ENCODE data around the gene FBLN7. TPM values are rescaled to one million over a fixed set of nuclear protein-coding genes. Genes with fewer than 3 reads are reported as not detected.

The FBLN7 gene
- total RNA-seq, 4 donors from 2014 or later: 0.44 to 9.5 (median 7.2) TPM

GRCh38 chr2:112173646-112174319, 35.6 kb downstream of the FBLN7 start:
- TF ChIP-seq CTCF (IDR thresholded peaks at IDR 0.05): no peak
- no peak for DNase-seq (ENCODE audit: low spot score)
- no peak for ATAC-seq (ENCODE audit: low FRiP score)

DNA sequence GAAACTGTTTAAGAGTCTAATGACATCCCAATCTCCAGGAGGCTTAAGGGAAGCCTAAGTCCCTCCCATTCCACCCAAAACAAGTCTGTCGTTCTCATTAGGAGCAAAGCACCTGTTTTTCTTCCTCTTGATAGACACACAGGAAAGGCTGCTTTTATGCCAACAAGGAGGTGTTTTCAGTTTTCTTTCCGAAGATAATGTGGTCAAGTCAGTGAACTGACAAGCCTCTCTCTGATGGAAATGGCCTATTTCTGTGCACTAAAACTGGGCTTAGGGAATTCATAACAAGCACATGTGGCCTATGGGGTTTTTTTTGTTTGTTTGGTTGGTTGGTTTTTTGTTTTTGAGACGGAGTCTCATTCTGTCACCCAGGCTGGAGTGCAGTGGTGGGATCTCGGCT, 36.2 kb downstream of the FBLN7 start:
- no peak for TF ChIP-seq CTCF (IDR thresholded peaks at IDR 0.05)
- no peak for ATAC-seq (ENCODE audit: low FRiP score)

GRCh38 chr2:112175333-112175732, 37.1 kb downstream of the FBLN7 start:
- ATAC-seq (ENCODE audit: low FRiP score) (no peak), DNase-seq (ENCODE audit: low spot score) (no peak)
- no peak for TF ChIP-seq CTCF (IDR thresholded peaks at IDR 0.05)

More for the DNA sequence above, 36.2 kb downstream of the FBLN7 start:
- no peak for DNase-seq (ENCODE audit: low spot score)

DNA sequence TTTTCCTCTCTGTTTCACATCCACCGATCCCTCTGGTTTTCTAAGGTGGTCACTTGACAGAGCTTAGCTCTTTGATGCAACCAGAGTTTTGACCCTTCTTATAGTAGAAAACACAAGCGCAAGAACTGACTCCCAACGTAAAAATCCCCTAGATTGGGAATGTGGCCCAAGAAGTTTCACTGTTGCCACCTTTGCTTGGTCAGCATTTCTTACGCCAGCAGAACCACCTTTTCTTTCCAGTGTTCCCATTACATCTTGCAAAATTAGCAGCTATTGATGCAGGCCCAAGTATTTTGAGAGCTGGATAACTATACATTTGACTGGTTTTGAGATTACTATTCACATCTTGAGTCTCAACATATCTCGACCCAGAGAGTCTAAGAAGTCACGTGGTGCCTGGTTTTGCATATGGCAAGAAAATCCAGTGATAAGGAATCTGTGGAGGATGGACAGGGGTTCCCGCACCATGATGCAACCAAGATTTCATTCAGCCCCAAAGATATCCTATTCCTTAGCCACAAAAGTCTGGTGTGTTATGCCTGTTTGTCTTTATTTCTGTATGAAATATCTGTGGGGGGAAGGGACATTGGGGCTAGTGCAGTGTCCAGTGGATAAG, 37.9 kb downstream of the FBLN7 start:
- ATAC-seq (ENCODE audit: low FRiP score): no peak
- DNase-seq (ENCODE audit: low spot score): no peak
- TF ChIP-seq CTCF (IDR thresholded peaks at IDR 0.05): no peak

DNA sequence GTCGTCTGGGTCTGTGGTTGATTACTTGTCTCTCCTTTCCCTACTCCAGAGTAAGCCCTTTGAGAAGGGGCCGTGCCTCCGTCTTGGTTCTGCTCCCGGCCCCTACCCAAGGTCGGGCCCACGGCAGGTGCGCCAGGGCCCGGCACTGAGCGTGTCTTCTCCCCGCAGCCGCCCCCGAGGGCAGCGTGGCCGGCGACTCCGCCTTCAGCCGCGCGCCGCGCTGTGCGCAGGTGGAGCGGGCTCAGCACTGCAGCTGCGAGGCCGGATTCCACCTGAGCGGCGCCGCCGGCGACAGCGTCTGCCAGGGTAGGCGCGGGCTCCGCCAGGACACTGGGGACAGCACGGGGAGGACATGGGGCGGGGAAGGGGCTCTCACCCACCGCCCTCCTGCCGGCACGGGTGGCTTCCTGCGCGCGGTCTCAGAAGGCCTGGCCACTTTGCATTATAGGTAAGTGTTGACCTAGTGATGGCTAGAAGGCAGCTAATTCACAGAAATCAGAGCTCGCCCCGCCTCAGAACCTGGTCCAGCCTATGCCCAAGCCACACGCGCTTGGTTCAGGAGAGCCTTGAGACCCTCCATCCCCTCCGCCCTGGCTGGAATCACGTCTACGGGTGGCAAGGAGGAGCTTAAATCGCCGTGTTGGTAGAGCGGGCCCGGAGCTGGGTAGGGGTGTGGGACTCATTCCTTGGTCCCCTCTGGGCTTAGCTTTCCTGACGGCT, 43.5 kb downstream of the FBLN7 start:
- no peak for ATAC-seq (ENCODE audit: low FRiP score)
- no peak for TF ChIP-seq CTCF (IDR thresholded peaks at IDR 0.05)
- DNase-seq (ENCODE audit: low spot score): no peak

DNA sequence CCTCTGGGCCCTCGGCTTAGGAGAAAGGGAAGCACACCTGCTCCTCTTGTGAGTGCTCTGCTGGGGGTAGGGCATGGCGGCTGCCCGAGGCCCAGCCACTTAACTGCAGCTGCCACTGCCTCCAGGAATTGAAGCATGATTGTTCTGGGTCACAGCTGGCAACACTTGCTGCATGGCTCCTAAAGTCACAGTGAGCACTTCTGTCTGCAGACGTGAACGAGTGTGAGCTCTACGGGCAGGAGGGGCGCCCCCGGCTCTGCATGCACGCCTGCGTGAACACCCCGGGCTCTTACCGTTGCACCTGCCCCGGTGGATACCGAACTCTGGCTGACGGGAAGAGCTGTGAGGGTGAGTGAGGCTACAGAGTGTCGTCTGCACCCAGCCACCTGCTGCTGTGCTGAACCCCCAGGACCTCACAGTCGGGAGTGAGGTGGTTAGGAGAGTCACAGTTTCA, 44.4 kb downstream of the FBLN7 start:
- ATAC-seq (ENCODE audit: low FRiP score) (no peak), DNase-seq (ENCODE audit: low spot score) (no peak)
- TF ChIP-seq CTCF (IDR thresholded peaks at IDR 0.05): no peak
